Fibroblast of pulmonary artery (primary cell): ENCODE results near the gene AVEN.

ENCODE experiments used
- DNase-seq: peaks from one replicate; pipeline ENCODE4 v3.0.0-alpha.2; 2010; ENCODE audit warnings: low read depth
- H3K4me3 ChIP-seq: replicated peaks from 2 replicates; pipeline ENCODE4 v1.5.1; 2011; ENCODE audit warnings: low read depth, mild to moderate bottlenecking, control low read depth, low read length, moderate library complexity
- CTCF ChIP-seq: IDR thresholded peaks from 2 replicates; pipeline ENCODE4 v1.5.1; 2011; ENCODE audit warnings: mild to moderate bottlenecking, control low read depth, low read length, inconsistent platforms; ENCODE audit errors: missing control alignments

Gene AVEN

GRCh38 chr15:34043391-34043790 is 4.4 kb upstream of the AVEN start:
- H3K4me3 ChIP-seq, result no peak overlapping the region
- no peak for TF ChIP-seq CTCF
- DNase-seq, result no peak

- H3K4me3 ChIP-seq, result peak overlapping the region; percentile 91
- TF ChIP-seq CTCF, result no peak
- DNase-seq, result no peak
Observed at GRCh38 chr15:34039790-34040113, 748 bp upstream of the AVEN start.

DNA sequence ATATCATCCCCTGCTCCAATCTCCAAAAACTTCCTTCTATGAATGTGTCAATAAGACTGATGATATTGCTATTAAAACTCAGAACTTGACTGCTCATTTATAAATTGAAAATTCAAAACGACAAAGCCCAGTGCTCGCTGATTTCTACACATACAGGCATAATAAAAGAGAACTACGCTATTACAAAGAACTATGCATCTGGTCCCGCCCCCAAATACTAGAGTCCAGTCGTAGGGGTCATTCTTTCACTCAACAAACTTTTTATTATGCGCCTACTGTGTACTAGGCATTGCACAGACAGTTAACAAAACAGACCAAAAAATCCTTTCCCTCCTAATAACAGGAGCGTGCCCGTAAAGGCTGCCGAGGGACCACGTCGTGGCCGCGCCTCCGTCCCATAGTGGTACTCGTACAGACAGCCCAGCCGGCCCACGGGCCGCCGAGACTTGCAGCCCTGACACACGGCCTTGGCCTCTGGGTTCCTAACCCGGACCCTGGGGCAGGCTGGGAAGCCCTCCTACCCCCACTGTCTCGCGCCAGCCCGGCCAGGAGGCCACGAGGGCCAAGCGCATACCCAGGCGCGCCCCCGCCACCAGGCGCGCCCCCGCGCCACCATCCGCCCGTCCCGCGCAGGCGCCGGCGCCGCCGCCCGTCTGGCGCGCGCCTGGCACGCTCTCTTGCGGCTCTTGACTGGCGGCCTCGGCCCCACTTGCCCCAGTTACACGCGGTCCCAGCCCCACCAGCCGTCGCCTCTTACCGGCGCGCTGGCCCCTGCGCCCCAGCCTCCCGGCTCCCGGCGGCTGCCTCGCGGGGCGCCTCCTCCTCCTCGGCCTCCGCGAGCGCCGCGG is 757 bp downstream of the AVEN start:
- peak overlapping the region; percentile 91 for H3K4me3 ChIP-seq
- DNase-seq, result peak; percentile 76
- no peak for TF ChIP-seq CTCF

DNA sequence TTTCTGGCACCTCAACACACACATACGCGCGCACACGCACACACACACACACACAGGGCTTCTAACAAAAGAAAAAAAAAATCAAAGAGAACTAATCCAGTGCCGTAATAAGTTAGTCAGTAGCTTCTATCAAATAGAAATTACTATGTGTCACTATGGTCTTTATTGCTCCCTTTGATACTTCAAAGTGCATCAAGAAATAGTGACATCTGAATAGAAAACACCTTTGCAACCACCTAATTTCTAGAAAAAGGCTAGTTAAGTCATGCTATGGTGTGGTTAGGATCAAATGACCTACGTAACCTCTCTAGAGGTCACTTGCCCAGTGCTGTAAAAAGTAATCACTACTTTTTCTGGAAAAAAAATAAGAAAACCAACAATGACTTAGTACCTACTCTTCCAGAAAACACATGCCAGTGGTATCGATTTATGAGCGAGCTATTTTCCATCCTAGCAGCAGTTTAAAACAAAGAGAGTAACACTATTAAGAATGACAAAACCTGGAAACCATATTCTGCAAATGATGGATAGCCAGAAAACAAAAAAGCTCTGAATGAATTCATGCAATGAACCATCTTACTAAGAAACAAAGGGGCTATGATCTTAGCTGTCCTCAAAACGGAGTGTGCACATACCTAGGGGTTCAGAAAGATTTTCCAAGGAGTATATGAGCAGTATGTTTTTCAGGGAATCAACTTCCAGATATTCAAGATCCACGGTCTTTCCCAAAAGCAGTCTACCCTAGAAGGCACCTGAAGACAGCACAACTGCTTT is 6.8 kb downstream of the AVEN start:
- no peak overlapping the region for H3K4me3 ChIP-seq
- TF ChIP-seq CTCF, result no peak
- no peak for DNase-seq

- no peak for TF ChIP-seq CTCF
Observed at GRCh38 chr15:34027606-34028005, 11.4 kb downstream of the AVEN start.

DNA sequence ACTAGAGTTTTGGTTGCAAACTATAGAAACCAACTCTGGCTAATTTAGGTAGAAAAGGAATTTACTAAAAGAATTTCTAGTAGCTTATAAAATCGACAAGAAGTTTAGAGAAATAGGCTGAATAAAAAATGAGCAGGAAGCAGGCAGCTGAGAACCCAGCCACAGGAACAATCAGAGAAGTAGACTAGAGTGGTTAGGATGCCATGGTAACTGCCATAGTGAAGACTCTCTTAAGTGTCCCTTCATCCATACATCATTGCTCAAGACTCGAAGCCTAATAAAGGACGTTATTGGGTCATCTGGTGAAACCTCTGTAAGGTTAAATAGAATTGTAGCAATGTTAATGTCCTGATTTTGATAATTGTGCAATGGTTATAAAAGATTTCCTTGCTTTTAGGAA is 13.8 kb downstream of the AVEN start:
- DNase-seq, result no peak
- TF ChIP-seq CTCF, result no peak
- H3K4me3 ChIP-seq, result no peak overlapping the region

More at GRCh38 chr15:34027606-34028005, 11.4 kb downstream of the AVEN start:
- no peak for DNase-seq
- no peak overlapping the region for H3K4me3 ChIP-seq
